RWPE1 (cell line): ENCODE data around the gene ERC2.

Experiments
- CTCF ChIA-PET: fragments of 350-600 bp; sonication (Branson Sonifier 250); formaldehyde crosslinking; extraction: SDS; loops from one replicate; lab custom pipeline; 2021; lab: Yijun Ruan, JAX
- POLR2A ChIA-PET: fragments of 400-600 bp; formaldehyde crosslinking; extraction: SDS; loops from one replicate; lab custom pipeline; 2020; ENCODE audit warnings: antibody characterized with exemption; ENCODE audit not compliant: low non-redundant PET; lab: Yijun Ruan, JAX
- DNase-seq: peaks from one replicate; pipeline ENCODE4 v3.0.0; 2012; ENCODE audit warnings: low spot score
- H3K27ac ChIP-seq: fragments of 450-650 bp; 2 replicates; pipeline ENCODE4 v1.5.1; 2017
- TF ChIP-seq, protein P1 (sequence below): fragments of 450-650 bp; conservative IDR thresholded peaks from 2 replicates; pipeline ENCODE4 v1.5.1; 2017; ENCODE audit warnings: low read depth, mild to moderate bottlenecking

Gene ERC2

DNA sequence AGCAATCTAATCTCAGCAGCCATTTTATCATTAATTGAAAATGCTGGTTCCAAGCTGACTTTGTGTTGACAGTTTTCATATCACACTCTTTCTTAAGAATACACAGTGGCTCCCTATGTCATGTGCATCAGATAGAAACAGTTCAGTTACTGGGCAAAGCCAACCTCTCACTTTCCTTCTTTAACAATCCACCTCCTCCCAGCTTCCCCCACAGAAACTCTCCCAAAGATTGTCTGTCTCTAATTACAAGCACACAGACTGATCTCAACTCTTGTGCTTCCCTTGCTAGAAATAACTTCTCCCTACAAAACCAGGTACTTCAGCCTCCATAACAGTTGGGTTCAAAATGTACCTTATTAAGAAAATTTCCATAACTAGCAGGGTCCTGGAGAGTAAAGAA is 752.2 kb downstream of the ERC2 start:
- ChIA-PET POLR2A (no interaction called here), CTCF (no interaction called here)
- DNase-seq, result no peak
- TF ChIP-seq, protein P1, sequence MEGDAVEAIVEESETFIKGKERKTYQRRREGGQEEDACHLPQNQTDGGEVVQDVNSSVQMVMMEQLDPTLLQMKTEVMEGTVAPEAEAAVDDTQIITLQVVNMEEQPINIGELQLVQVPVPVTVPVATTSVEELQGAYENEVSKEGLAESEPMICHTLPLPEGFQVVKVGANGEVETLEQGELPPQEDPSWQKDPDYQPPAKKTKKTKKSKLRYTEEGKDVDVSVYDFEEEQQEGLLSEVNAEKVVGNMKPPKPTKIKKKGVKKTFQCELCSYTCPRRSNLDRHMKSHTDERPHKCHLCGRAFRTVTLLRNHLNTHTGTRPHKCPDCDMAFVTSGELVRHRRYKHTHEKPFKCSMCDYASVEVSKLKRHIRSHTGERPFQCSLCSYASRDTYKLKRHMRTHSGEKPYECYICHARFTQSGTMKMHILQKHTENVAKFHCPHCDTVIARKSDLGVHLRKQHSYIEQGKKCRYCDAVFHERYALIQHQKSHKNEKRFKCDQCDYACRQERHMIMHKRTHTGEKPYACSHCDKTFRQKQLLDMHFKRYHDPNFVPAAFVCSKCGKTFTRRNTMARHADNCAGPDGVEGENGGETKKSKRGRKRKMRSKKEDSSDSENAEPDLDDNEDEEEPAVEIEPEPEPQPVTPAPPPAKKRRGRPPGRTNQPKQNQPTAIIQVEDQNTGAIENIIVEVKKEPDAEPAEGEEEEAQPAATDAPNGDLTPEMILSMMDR, result no peak
- no peak overlapping the region for H3K27ac ChIP-seq

DNA sequence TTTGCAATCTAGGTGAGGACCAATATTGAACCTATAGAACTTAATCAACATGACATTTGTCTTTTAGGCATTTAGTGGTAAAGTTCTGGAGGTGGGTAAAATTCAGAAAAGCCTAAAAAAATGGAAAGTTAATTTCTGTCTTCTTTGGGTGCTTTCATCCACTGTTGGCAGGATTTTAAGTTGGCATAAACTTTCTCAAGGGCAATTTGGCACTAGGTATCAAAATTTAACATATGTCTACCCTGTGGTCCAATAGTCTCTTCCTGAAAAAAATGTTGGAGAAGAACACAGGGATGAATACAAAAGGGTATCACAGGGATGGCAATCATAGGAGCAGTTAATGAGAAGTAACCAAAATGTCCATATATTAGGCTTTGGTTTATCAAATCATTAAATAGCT is 754.2 kb downstream of the ERC2 start:
- CTCF ChIA-PET, result no interaction called here
- DNase-seq, result no peak
- POLR2A ChIA-PET, result no interaction called here

DNA sequence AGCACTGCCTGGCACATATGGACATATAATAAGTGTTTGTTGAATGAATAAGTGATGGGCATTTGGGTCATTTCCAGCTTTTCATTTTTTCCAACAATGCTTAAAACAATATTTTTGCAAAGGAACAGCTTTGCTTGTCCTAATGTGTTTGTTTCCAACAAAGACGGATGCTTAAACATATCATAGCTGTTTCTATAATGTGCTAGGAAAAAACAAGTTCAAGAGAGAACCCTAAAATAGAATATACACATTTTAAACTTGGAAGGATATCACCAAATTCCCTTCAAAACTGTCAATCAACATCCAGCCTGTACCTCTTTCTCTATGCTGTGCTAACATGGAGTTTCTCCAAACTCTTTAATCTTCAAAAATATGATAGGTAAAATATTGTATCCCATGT is 756.6 kb downstream of the ERC2 start:
- TF ChIP-seq, protein P1, result no peak
- H3K27ac ChIP-seq, result no peak overlapping the region
- ChIA-PET POLR2A (no interaction called here), CTCF (interaction anchor here (0.6 kb wide), 1 partner anchor 9 kb away, joined by 3 read pairs; no protein-coding TSS in a partner anchor)
- no peak for DNase-seq

More for the DNA sequence above, 754.2 kb downstream of the ERC2 start:
- no peak overlapping the region for H3K27ac ChIP-seq
- TF ChIP-seq, protein P1, result no peak

DNA sequence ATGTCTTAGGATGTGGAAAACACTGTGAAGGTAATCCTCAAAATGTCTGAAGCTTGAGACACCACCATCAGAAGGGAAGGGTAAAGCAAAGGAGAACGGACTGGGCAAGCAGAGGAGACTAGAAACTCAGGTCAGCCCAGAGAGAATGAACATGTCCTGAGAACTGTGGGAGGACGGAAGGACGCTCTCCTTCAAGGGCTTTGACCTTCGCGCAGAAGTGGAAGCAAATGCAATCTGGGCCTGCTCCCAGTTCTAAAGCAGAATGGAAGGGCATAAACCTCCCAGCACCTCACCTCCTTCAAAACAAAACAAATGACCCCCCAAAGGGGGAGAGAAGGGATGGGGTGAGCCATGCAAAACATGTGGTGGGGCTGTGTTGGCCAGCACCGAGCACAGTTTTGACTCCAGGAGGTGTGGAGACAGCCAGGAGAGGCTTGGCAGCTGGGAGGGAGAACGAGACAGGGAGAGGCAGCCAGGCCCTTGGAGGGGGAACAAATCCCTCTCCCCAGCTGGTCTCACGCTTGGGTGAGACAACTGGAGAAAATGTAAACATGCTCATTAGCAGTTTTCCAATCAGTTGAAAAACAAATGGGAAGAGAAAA is 758.8 kb downstream of the ERC2 start:
- DNase-seq, result no peak
- CTCF ChIA-PET, result no interaction called here
- H3K27ac ChIP-seq, result no peak overlapping the region
- TF ChIP-seq, protein P1, result no peak
- POLR2A ChIA-PET, result no interaction called here

DNA sequence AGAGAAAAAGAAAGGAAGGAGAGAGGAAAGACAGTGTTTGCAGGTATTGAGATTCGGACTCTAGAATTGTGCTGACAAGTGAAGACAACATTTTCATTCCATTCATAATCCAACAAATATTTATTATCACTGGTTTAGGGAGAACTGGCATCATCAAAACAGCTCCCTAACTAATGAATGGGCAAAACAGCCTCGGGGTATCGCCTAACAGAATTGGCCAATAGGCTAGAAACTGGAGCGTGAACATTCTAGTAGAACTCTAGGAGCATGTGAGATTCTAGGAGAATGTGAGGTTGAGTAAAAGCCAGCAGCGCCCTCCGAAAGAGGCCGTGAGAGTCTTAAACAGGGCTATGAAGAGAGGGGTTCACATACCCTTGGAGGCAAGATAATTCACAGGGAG is 759.3 kb downstream of the ERC2 start:
- CTCF ChIA-PET, result no interaction called here

DNA sequence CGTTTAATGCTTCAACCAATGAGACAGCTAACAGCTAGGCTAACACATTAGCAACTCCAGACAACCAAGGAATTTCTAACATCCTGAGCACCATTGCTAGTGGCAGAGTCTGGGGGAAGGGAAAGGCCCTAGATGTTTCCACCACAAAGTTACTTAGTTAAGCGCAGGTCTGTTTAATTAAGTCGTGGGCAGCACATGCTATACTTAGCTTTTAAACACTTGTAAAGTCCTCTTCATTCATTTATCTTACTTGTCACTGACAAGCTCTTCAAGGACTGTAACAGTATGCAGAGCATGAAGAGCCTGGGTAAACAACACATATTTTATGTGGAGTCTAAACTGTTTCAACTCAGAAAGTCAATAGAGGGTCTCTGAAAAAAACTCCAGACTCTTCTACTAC is 760.0 kb downstream of the ERC2 start:
- POLR2A ChIA-PET, result no interaction called here

More for the DNA sequence above, 759.3 kb downstream of the ERC2 start:
- TF ChIP-seq, protein P1, result no peak
- POLR2A ChIA-PET, result no interaction called here
- no peak for DNase-seq
- H3K27ac ChIP-seq, result no peak overlapping the region

More for the DNA sequence above, 760.0 kb downstream of the ERC2 start:
- CTCF ChIA-PET, result no interaction called here
- TF ChIP-seq, protein P1, result no peak
- no peak for DNase-seq
- H3K27ac ChIP-seq, result no peak overlapping the region
